HepG2 (cell line): ENCODE data around the gene SSPN. TPM values are rescaled to one million over a fixed set of nuclear protein-coding genes. Genes with fewer than 3 reads are reported as not detected.

Experiments
- ATAC-seq: fragments of 200-7000 bp; cut with Tn5 transposase; 3 replicates; pipeline ENCODE4 v1.9.1; 2020; ENCODE audit warnings: mild to moderate bottlenecking, moderate library complexity
- BruUV-seq: library from RNA; stranded (reverse); fragments of 400-500 nt; replicated peaks from 2 replicates; lab custom pipeline; 2021; lab: Mats Ljungman, UMichigan
- CTCF ChIA-PET: fragments of 300-600 bp; formaldehyde crosslinking; extraction: SDS; loops from one replicate; lab custom pipeline; 2021; ENCODE audit warnings: low total read pairs, inconsistent platforms, low intra/inter-chr PET ratio; lab: Yijun Ruan, JAX
- POLR2A ChIA-PET: fragments of 350-600 bp; sonication (Branson Sonifier 250); formaldehyde crosslinking; loops from one replicate; lab custom pipeline; 2020; ENCODE audit warnings: antibody characterized with exemption, inconsistent platforms; lab: Yijun Ruan, JAX
- DNase-seq: peaks from one replicate; pipeline ENCODE4 v3.0.0-alpha.2; 2015; ENCODE audit warnings: low spot score
- FAIRE-seq: peaks from 3 replicates; lab custom pipeline; 2011; peaks lifted over from hg19 to GRCh38; lab: Jason Lieb, UNC
- H2AFZ ChIP-seq: one replicate; pipeline ENCODE4 v1.6.1; 2011; ENCODE audit warnings: low read length, inconsistent platforms
- H3K27ac ChIP-seq: fragments of 300-600 bp; 3 replicates; pipeline ENCODE4 v1.8.0; 2011; ENCODE audit warnings: mixed run types, mild to moderate bottlenecking, mixed read lengths, low read length, inconsistent platforms; ENCODE audit not compliant: insufficient read depth; ENCODE audit errors: extremely low read length
- H3K27me3 ChIP-seq, 2 experiments: fragments of 200-600 bp in 1 of 2; 2 replicates in 1 of 2; 3 replicates in 1 of 2; pipeline versions ENCODE4 v1.6.0 to v1.8.0; 2011; ENCODE audit warnings: low read length in 2 of 2, mild to moderate bottlenecking in 2 of 2, moderate library complexity in 2 of 2, inconsistent platforms in 1 of 2; ENCODE audit not compliant: insufficient read depth in 2 of 2, control insufficient read depth in 1 of 2
- H3K36me3 ChIP-seq, 2 experiments: fragments of 200-600 bp in 1 of 2; replicated peaks in 1 of 2; 2 replicates in 1 of 2; 3 replicates in 1 of 2; pipeline versions ENCODE4 v1.5.1 to v1.8.0; 2011; ENCODE audit warnings: low read length in 2 of 2, inconsistent platforms in 1 of 2; ENCODE audit not compliant: insufficient read depth in 2 of 2, control insufficient read depth in 1 of 2
- H3K4me1 ChIP-seq: 2 replicates; pipeline ENCODE4 v1.5.1; 2012; ENCODE audit warnings: low read length, inconsistent platforms; ENCODE audit not compliant: insufficient read depth
- H3K4me2 ChIP-seq: 2 replicates; pipeline ENCODE4 v1.6.0; 2011; ENCODE audit warnings: low read depth, low read length, inconsistent platforms
- H3K4me3 ChIP-seq, 3 experiments: fragments of 200-600 bp in 1 of 3; sonication (generic), shearing (Covaris generic) in 1 of 3; replicated peaks in 1 of 3; 2 replicates each; pipeline ENCODE4 v1.5.1; 2011 to 2016; ENCODE audit warnings: low read length in 3 of 3, inconsistent platforms in 2 of 3, low read depth in 2 of 3, mild to moderate bottlenecking in 2 of 3, control low read depth in 1 of 3, mixed read lengths in 1 of 3; ENCODE audit not compliant: insufficient read depth in 1 of 3
- H3K79me2 ChIP-seq: one replicate; pipeline ENCODE4 v1.6.1; 2011; ENCODE audit warnings: low read length, inconsistent platforms; ENCODE audit not compliant: insufficient read depth
- H3K9ac ChIP-seq: 2 replicates; pipeline ENCODE4 v1.6.0; 2011; ENCODE audit warnings: mild to moderate bottlenecking, low read depth, low read length, inconsistent platforms; ENCODE audit not compliant: insufficient read depth
- H3K9me3 ChIP-seq: 2 replicates; pipeline ENCODE4 v1.5.1; 2012; ENCODE audit warnings: mild to moderate bottlenecking, low read length
- H4K20me1 ChIP-seq: 2 replicates; pipeline ENCODE4 v1.6.0; 2011; ENCODE audit warnings: inconsistent platforms, mild to moderate bottlenecking, low read length, moderate library complexity; ENCODE audit not compliant: insufficient read depth
- GMEB1 ChIP-seq: sonication (generic); formaldehyde crosslinking; IDR thresholded peaks from 2 replicates; pipeline ENCODE4 v1.5.1; 2020; ENCODE audit warnings: missing genetic modification reagents, mild to moderate bottlenecking, borderline replicate concordance
- GPN1 ChIP-seq: sonication (generic); formaldehyde crosslinking; IDR thresholded peaks from 2 replicates; pipeline ENCODE4 v1.5.1; 2020; ENCODE audit warnings: missing genetic modification reagents, borderline replicate concordance
- NFIB ChIP-seq: sonication (generic); formaldehyde crosslinking; IDR thresholded peaks from 2 replicates; pipeline ENCODE4 v1.9.0; 2021; ENCODE audit warnings: missing genetic modification reagents, mild to moderate bottlenecking, borderline replicate concordance
- RFXAP ChIP-seq: sonication (generic); formaldehyde crosslinking; IDR thresholded peaks from 2 replicates; pipeline ENCODE4 v1.4.0; 2020; ENCODE audit warnings: missing genetic modification reagents, borderline replicate concordance
- SMC3 ChIP-seq: IDR thresholded peaks from 2 replicates; pipeline ENCODE4 v1.6.1; 2011; ENCODE audit warnings: low read length, improper control_type of control experiment
- SMYD3 ChIP-seq: sonication (generic); formaldehyde crosslinking; IDR thresholded peaks from 2 replicates; pipeline ENCODE4 v1.8.1; 2023; ENCODE audit warnings: mild to moderate bottlenecking, missing genetic modification reagents
- TBP ChIP-seq: sonication (generic); formaldehyde crosslinking; IDR thresholded peaks from 2 replicates; pipeline ENCODE4 v1.5.0; 2020; ENCODE audit warnings: missing genetic modification reagents
- THRA ChIP-seq: sonication (generic); formaldehyde crosslinking; IDR thresholded peaks from 2 replicates; pipeline ENCODE4 v1.4.0; 2020; ENCODE audit warnings: missing genetic modification reagents, borderline replicate concordance
- ZNF296 ChIP-seq: sonication (generic); formaldehyde crosslinking; conservative IDR thresholded peaks from 2 replicates; pipeline ENCODE4 v1.5.0; 2020; ENCODE audit warnings: mild to moderate bottlenecking, missing genetic modification reagents
- ZNF3 ChIP-seq: IDR thresholded peaks from 2 replicates; pipeline ENCODE4 v1.7.0; 2017; ENCODE audit warnings: inconsistent platforms
- ZNF446 ChIP-seq: sonication (generic); formaldehyde crosslinking; IDR thresholded peaks from 2 replicates; pipeline ENCODE4 v1.5.0; 2020; ENCODE audit warnings: mild to moderate bottlenecking, missing genetic modification reagents
- ZNF572 ChIP-seq: sonication (generic); formaldehyde crosslinking; IDR thresholded peaks from 2 replicates; pipeline ENCODE4 v1.5.1; 2020; ENCODE audit warnings: mild to moderate bottlenecking, missing genetic modification reagents
- ZNF788 ChIP-seq: sonication (generic); formaldehyde crosslinking; IDR thresholded peaks from 2 replicates; pipeline ENCODE4 v1.5.0; 2020; ENCODE audit warnings: mild to moderate bottlenecking, missing genetic modification reagents, borderline replicate concordance
- WGBS: methylation state at CpG from one replicate; pipeline ENCODE4 v1.1.6; 2017; ENCODE audit warnings: low lambda C conversion rate; 5-methylcytosine and 5-hydroxymethylcytosine counted together
- in situ Hi-C: cut with HindIII; loops from 2 replicates; pipeline ENCODE4 v1.10.0; 2017; ENCODE audit warnings: low pct_unique_long_range_greater_than_20kb; ENCODE audit not compliant: extremely low pct_ligation_motif_present
- intact Hi-C: fragments of 100-400 bp; cut with micrococcal nuclease; formaldehyde crosslinking; loops from one replicate; pipeline ENCODE4 v1.10.0; 2022; ENCODE audit not compliant: unreplicated experiment
- polyA plus RNA-seq, 8 experiments: library from polyadenylated mRNA; depleted of rRNA in 3 of 8; stranded (reverse) in 7 of 8; unstranded in 1 of 8; fragments of >200 nt; fragmentation: Illumina TruSeq in 4 of 8; extraction: Trizol in 4 of 8; gene quantifications; 2 replicates each; pipeline versions ENCODE4 v1.2.1 to v1.2.3, GENCODE V29; 2011 to 2016; ENCODE audit warnings: low read depth in 4 of 8, missing spikeins in 1 of 8, mixed read lengths in 1 of 8; ENCODE audit not compliant: insufficient read depth in 1 of 8
- total RNA-seq, 5 experiments: library from RNA; depleted of rRNA; stranded (reverse); fragments of >200 nt; fragmentation: Illumina TruSeq; extraction: Trizol; gene quantifications; 2 replicates each; pipeline ENCODE4 v1.2.3, GENCODE V29; 2016; ENCODE audit warnings: low read depth in 1 of 5
- TF ChIP-seq, protein P1 (sequence below): sonication (generic); IDR thresholded peaks from 2 replicates; pipeline ENCODE4 v1.6.1; 2016; ENCODE audit warnings: low read depth, borderline replicate concordance
- TF ChIP-seq, protein P2 (sequence below): IDR thresholded peaks from 2 replicates; pipeline ENCODE4 v1.4.0; 2020; ENCODE audit warnings: mild to moderate bottlenecking, missing genetic modification reagents

Gene SSPN
- total and polyA plus RNA-seq, 2 of the 13 experiments (the other 11 are each of a cell fraction or from before 2014, with no cell fraction given) = not detected

DNA sequence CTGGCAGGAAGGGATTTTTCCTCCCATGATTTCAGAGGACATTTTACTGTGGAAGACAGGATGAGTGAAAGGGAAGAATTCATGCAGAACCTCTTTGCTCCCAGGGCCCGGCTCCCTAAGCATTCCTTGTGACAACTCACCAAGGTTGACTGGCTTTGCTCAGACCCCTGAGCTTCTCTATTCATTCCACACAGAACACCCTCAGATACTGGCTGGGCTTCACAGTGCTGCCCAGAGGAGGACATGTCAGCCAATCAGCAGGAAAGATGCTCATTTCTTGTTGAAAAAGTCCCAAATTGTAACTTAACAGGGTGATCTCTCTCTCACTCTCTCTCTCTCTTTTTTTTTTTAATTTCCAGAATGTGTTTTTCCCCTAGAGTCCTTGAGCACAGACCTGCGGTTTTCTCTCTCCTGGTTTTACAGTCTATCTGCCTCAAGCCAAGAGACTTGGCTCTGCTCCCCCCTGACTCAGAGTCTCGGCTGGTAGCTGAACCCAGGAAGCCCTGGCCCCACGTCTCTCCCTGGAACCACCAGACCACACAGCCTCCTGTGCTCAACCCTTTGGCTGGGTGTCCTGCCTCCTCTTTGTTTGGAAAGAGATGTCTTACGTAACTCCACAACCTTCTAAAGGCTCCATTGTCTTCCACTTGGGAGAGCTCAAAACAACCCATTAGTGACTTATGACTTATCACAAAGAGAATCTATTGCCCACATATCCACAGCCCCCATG is 43.9 kb downstream of the SSPN start:
- peak; percentile 85 for ATAC-seq
- peak overlapping the region; percentile 56 for H3K4me2 ChIP-seq
- CTCF ChIA-PET = no interaction called here
- peak; percentile 90 for DNase-seq
- H3K36me3 ChIP-seq = no peaks in the 10 kb centered on the region
- no peaks in the 10 kb centered on the region; a peak in 1 of 5 replicates for H3K27me3 ChIP-seq
- peaks cover 23% of the 10 kb centered on the region for H3K4me1 ChIP-seq
- no peak overlapping the region for H3K9ac ChIP-seq
- POLR2A ChIA-PET = no interaction called here
- H3K27ac ChIP-seq = no peak overlapping the region
- no TSS peak for BruUV-seq
- intact Hi-C loops = no loop called here
- WGBS = 10% methylated on average over 5 of the region's 5 CpGs
- FAIRE-seq = peak; percentile 81
- in situ Hi-C loops = no loop called here
- H3K4me3 ChIP-seq = no peak overlapping the region; a peak in 1 of 6 replicates
- no peaks in the 10 kb centered on the region for H3K79me2 ChIP-seq
- H3K9me3 ChIP-seq = no peaks in the 10 kb centered on the region
- no peak overlapping the region for H2AFZ ChIP-seq
- no peaks in the 10 kb centered on the region for H4K20me1 ChIP-seq
- no peak for TF ChIP-seq ZNF446 (CRISPR knock-in tag)
- no peak for TF ChIP-seq SMYD3 (CRISPR knock-in tag)
- TF ChIP-seq RFXAP (CRISPR knock-in tag) = no peak
- TF ChIP-seq, protein P1, sequence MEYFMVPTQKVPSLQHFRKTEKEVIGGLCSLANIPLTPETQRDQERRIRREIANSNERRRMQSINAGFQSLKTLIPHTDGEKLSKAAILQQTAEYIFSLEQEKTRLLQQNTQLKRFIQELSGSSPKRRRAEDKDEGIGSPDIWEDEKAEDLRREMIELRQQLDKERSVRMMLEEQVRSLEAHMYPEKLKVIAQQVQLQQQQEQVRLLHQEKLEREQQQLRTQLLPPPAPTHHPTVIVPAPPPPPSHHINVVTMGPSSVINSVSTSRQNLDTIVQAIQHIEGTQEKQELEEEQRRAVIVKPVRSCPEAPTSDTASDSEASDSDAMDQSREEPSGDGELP = no peak
- TF ChIP-seq, protein P2, sequence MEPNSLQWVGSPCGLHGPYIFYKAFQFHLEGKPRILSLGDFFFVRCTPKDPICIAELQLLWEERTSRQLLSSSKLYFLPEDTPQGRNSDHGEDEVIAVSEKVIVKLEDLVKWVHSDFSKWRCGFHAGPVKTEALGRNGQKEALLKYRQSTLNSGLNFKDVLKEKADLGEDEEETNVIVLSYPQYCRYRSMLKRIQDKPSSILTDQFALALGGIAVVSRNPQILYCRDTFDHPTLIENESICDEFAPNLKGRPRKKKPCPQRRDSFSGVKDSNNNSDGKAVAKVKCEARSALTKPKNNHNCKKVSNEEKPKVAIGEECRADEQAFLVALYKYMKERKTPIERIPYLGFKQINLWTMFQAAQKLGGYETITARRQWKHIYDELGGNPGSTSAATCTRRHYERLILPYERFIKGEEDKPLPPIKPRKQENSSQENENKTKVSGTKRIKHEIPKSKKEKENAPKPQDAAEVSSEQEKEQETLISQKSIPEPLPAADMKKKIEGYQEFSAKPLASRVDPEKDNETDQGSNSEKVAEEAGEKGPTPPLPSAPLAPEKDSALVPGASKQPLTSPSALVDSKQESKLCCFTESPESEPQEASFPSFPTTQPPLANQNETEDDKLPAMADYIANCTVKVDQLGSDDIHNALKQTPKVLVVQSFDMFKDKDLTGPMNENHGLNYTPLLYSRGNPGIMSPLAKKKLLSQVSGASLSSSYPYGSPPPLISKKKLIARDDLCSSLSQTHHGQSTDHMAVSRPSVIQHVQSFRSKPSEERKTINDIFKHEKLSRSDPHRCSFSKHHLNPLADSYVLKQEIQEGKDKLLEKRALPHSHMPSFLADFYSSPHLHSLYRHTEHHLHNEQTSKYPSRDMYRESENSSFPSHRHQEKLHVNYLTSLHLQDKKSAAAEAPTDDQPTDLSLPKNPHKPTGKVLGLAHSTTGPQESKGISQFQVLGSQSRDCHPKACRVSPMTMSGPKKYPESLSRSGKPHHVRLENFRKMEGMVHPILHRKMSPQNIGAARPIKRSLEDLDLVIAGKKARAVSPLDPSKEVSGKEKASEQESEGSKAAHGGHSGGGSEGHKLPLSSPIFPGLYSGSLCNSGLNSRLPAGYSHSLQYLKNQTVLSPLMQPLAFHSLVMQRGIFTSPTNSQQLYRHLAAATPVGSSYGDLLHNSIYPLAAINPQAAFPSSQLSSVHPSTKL (CRISPR knock-in tag) = peak; percentile 74
- TF ChIP-seq ZNF572 (CRISPR knock-in tag) = no peak
- TF ChIP-seq THRA = peak; percentile 33; the same call in 1 of the 2 replicates
- TF ChIP-seq SMC3 = no peak
- no peak for TF ChIP-seq ZNF3 (CRISPR knock-in tag)
- no peak for TF ChIP-seq ZNF296
- no peak for TF ChIP-seq GMEB1
- TF ChIP-seq ZNF788 (CRISPR knock-in tag) = no peak
- no peak for TF ChIP-seq TBP (CRISPR knock-in tag)
- TF ChIP-seq GPN1 (CRISPR knock-in tag) = no peak
- no peak for TF ChIP-seq NFIB (CRISPR knock-in tag)
